GOT3 (cell line): Measurements from ENCODE around the gene UGT1A10.

Source experiments
- DNase-seq: peaks from one replicate; lab custom pipeline; 2025; ENCODE audit warnings: mixed read lengths; lab: John Stamatoyannopoulos, UW

The UGT1A10 gene

DNA sequence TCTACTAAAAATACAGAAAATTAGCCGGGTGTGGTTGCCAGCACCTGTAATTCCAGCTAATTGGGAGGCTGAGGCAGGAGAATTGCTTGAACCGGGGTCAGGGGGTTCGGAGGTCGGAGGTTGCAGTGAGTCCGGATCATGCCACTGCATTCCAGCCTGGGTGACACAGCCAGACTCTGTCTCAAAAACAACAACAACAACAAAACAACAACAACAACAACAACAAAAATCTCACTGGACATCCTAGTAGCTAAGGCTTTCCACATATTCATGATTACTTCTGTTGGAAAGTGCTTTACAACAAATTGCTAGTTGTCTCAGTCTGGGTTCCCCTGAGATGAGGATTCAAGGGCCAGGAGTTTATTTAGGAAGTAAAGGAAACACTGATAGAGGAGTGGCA is 137.6 kb downstream of the UGT1A10 start:
- DNase-seq = no peak

DNA sequence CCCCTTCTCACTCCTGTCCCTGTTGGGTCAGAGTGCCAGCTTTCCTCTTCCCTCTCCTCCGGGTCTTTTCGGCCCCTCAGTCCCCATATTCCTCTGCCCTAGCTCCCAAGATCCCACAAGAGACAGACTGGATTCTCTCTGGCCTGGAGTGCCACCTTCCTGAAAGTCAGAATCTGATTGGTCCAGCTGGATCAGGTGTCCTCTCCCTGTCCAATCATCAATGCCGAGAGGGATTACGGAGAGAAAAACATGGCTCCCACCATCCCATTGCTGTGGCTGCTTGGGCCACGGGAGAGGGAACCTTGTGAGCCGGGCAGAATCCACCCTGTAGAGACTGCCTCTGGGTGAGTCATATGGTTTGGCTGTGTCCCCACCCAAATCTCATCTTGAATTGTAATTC is 139.2 kb downstream of the UGT1A10 start:
- no peak for DNase-seq

DNA sequence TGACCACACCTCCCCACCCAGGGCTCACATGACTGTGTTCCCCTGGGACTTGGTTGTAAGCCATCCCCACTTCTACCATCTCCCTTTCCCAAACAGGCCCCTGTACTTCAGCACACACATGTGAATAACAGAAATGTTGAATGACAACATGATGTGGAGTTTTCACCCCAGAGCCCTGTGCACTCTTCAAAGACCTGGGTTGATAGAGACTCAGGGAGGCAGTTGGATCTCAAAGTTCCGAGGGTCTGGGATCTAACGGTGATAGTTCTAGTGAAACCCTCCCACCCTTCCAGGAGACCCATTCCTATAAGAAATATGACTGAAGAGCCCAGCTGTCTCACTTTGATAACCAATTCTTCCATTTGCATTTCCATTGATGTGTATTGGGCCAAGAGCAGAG is 141.8 kb downstream of the UGT1A10 start, which contains the start of gene MROH2A:
TSS of gene MROH2A (plus strand) at position 301 of the 400 bp plus-strand sequence. CDS start 1,029 bp downstream, outside the sequence.
- DNase-seq = no peak

DNA sequence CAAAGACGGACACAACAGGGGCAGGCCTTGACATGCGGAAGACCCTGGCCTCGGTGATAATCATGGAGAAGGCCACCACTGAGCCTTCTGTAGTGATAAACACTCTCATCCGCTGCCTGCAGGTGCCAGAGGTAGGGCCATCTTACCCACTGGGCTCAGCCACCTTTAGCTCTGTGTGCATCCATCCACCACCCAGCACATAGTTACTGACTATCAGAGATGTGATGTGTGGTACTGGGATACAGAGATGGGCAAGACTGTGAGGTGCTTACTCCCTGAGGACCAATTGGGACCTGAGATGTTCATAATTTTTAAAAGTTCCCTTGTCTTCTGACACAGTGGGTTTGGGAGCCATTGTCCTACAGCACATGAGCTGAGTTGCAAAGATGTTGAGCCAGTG is 143.5 kb downstream of the UGT1A10 start:
- DNase-seq = no peak

DNA sequence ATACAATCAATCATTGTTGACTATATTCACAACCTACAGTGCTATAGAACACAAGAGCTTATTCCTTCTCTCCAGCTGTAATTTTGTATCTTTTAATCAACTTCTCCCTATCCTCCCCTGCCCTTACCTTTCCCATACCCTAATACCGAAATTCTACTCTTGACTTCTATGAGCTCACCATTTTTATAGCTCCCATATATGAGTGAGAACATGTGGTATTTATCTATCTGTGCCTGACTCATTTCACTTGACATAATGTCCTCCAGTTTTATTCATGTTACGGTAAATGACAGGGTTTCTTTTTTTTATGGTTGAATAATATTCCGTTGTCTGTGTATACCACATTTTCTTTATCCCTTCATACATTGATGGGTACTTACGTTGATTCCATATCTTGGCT is 144.5 kb downstream of the UGT1A10 start:
- no peak for DNase-seq

DNA sequence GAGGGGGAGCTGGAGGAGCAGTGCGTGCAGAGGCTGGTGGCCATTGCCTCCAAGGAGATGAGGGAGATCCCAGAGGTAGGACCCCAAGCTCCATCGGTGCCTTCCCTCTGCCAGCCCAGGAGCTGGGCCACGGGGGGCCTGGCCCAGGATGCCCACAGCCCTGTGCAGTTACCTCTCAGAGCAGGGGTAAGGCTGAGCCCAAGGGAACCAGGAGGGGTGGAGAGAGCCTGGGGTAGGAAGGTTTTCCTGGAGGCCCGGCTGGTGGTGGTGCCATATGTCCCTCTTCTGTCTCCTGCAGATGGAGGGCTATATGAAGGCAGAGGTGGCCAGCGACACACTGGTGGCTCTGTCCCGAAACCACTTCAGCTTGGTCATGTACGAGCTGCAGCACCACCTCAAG is 153.3 kb downstream of the UGT1A10 start:
- no peak for DNase-seq

DNA sequence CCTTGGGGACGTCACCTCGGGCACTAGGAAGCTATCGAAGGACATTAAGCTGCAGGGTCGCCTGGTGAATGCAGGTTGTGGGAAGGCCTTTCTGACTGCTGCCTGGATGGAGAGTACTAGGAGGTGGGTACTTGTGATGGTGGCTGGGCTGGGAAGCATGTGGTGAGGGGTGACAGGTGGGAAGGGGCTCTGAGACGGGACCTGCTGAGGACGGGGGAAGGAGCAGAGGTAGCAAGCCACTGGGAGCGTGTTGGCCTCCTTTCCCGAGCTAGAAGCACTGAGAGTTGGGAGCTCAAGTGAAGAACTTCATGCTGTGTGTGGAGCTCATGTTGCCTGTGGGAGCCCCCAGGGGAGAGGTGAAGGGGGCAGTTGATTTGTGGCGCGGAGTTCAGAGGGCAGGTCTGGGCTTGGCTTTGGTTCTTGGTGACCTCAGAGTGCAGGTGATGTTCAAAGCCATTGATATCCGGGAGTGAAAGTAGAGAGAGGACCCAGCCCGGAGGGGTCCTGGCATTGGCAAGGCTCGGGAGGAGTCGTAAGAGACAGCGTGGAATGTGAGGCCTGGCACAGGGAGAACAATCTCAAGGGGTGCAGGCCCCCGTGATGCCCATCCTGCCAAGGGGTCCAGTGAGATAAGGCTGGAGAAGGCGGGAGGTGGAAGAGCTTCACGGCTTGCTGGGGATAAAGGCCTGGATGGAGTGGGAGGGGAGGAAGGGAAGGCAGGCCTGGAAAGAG is 155.1 kb downstream of the UGT1A10 start:
- DNase-seq = no peak

DNA sequence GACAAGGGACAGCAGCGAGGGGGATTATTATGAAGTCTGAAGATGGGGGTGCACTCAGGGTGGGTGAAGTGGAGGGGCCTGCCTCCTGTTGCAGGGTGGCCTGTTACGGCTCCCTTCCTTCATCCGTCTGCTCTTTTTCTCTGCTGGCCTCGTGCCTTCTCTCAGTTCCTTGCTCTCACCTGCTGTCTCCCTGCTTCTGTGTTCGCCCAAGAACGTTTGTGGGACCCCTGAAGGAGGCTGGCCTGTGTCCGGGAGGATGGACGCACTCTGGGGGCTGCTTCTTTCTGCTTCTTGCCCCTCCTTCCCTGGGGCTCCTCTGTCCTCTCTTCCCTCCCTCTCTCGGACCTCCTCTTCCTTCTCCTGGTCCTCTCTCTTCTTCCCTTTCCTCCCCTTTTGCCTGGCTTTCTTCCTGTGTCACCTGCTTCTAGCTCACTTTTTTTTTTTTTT is 155.7 kb downstream of the UGT1A10 start:
- DNase-seq = no peak

DNA sequence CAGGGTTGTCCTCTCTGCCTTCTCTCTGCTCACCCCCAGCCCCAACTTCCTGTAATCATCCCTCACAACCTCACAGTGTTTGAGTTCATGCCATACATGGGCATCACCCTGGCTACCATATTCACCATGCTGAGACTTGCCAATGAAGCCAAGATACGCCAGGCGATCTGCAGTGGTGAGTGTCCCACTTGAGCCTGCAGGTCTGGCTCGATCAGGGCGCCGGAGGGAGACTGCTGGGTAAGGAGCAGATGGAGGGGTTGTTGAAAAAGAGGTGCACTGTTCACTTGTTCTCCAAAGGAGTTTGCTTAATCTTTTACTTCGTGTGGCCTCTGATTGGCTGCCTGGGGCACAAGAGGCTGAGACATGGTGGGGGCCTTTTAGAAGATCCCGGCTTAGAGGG is 156.5 kb downstream of the UGT1A10 start:
- DNase-seq = no peak

DNA sequence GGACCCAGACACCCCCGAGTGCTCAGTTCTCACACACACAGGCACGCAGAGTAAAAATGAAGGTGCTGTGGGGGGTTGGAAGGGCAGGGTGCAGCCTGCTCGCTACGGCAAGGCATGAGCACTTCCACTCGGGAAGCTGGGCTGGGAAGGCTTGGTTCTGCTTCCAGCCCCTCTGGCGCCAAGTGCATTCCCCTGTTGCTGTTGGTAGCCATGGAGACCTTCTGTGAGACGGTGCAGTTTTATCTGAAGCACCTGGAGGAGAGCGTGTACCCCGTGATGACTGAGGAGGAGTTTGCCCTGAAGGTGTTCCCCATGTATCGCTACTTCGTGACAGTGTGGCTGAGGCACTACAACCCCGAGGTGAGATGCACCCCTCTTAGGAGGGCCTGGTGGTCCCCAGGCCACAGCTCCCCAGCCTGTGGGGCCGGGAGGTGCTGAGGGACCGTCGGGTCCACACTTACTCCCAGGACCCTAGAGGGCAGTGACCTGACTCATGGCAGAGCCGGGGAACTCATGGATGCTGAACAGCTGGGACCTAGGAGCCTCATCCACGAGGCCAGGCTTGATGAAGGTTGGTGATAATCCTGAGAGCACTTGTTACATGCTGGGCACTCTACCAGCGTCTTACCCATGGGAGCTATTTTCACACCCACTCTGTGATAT is 157.3 kb downstream of the UGT1A10 start:
- no peak for DNase-seq

DNA sequence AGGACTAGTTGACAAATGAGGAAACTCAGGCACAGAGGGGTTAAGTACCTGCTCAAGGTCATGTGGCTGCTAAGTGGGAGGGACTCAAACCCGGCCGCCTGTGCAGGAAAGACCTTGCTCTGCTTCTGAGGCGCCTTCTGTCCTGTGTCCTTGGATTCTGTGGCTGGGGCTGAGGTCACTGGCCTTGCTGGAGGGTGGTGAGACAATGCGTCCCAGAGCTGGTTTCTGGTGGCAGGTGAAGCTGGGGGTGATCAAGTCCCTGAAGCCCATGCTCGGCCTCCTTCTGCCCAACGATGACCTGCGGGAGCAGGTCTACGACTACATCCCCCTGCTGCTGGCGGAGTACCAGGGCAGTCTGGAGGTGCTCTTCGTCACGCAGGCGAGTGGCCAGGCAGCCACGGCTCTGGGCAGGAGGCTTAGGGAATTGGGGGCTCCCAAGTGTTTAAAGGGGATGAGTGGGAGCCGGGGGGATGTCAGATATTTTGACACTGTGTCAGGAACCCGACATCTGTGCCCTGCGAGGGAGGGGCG is 157.9 kb downstream of the UGT1A10 start:
- no peak for DNase-seq

DNA sequence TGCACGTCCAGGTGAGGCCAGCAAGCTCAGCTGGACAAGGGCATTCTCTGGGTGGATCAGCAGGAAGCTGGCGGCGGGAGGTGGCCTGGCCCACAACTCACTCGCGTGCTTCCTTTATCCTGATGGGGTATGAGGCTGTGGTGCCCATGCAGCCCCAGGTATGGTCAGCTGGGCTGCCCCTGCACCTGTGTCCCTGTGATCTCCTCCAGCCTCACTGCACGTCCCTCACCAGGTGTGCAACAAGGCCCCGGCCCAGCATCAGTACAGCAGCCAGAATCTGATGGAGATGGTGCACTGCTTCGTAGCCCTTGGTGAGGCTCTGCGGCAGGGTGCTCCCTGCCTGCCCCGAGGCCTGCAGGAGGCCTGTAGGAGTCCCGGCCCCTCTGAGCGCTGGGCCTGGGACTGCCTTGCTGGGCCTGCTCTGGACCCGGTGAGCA is 159.5 kb downstream of the UGT1A10 start:
- no peak for DNase-seq

DNA sequence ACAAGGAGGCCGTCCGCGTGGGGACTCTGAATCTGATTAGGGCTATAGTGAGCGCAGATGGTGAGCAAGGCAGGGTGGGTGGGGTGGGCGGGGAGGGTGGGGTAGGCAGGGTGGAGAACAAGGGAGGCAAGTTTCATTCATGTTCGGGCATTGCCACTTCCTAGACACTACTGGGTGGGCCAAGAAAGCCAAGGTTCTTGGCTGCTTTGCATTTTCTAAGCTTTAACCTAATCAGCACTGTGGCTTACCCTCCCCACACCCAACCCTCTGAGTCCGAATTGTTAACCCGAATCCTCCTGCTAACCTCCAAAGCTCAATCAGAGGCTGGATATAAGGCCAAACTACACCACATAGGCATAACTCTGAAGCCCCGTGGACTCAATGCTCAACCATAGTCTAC is 160.0 kb downstream of the UGT1A10 start:
- no peak for DNase-seq

DNA sequence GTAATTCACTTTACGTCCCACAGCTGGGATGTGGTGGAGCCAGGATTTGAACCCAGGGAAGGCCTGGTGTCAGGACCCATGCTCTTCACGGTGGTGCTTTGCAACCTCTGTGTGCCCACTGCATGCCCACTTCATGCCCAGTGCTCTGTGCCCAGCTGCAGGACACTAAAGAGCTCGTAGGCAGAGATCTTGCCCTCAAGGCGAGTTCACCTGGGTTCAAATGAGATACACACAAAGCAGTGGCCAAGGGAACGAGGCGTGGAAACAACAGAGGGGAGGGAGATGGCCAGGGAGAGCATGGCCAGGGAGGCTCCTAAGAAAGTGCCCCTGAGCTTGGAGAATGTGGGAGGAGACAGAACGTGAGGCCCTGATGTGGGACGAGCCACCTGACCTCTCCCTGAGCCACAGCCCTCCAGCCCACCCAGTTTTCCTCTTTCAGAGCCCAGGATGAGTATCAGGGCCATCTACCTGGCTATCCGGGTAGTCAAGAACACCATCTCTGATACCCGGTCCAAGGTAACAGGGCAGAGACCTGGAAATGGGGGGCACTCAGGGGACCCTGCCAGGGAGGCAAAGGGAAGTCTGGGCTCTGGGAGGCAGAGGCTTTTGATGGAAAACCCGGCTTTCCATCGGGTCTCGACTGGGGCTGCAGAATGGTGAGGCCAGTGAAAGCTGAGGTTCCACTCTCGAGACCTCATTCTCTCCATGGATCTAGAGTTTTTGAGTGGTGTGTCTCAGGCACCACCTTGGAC is 162.3 kb downstream of the UGT1A10 start:
- no peak for DNase-seq

DNA sequence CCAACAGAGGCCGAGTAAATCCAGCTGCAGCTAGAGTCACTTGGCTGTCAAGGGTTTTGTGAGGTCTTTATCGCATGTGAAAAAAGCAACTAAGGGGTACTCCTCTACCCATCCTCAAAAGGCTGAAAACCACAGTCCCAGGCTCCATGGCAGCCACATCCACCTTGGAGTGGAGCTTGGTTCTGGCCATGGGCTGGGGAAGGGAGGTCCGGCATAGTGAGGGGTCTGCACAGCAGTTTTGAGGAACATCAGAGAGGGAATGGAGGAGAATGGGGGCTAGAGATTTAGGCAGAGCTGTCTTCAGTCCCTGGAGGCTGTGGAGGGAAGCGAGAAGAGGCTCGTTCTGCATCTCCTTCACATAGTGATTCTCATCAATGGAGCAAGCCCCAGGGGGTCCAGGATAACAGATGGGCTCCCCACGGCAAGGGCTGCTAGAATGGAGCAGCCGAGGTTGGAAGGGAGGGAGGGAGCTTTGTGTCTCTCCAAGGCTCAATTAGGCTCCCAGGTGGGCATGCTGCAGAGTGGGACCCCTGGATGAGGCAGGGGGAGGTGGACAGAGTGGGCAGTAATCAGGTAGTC is 162.9 kb downstream of the UGT1A10 start:
- DNase-seq = no peak

DNA sequence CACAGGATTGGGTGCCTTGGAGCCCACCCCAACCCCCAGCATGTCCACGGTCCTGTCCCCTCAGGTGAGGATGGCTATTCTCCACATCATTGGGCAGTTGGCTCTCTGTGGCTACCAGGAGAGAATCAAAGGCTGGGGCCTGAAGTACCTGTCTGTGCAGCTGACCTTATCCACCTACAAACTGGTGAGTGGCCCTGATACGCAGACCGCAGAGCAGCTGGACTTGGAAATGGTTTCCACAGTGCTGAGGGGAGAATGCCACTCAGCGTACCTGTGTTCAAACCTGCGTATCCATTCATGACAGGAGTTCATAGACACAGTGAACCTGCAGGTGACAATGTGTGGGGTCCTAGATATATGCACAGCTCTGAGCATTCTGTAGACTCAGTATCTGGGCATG is 163.5 kb downstream of the UGT1A10 start:
- DNase-seq = no peak

DNA sequence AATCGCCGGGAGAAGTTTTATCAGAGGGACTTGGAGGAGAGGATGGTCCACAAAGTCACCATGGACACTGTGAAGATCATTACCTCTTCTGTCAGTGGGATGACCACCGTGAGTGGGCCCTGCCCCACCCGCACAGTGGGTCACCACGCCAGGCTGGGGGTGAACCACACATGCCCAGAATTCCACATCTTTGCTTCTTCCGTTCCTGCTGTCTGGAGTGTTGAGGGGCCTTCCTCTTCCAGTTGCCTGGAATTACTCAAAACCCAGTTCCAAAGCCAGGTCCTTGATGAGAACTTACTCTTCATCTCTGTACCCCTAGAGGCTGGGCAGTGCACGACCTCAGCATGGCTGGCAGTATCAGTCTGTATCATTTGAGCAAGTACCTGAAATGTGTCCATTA is 164.0 kb downstream of the UGT1A10 start:
- no peak for DNase-seq

DNA sequence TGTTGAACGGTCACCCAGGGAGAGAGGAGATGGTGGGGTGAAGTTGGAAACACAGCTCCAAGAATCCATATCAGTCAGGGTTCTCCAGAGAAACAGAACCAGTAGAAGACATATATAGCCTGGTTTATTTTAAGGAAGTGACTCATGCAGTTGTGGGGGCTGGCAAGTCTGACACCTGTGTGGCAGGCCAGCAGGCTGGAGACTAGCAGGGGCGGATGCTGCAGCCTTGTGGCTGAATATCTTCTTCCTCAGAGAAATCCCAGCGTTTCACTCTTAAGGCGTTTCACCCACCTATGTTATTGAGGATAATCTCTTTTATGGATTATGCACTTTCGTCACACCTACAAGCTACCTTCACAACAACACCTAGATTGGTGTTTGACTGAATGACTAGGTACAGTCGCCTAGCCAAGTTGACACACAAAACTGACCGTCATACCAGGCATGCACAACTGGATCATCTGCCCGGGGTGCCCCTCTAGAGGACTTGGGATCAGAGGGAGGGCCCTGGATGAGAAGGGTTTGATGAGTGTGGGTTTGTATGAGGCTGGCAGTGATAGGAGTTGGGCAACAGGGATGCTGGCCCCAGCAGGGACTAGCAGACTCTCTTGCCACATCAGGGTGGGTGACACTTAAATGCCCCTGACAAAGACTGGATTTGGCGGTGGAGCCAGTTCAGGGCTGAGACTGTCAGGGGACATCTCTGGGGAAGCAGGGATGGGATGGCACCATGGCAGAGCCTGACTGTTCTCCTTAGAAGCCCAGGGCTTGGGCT is 165.3 kb downstream of the UGT1A10 start:
- DNase-seq = no peak

DNA sequence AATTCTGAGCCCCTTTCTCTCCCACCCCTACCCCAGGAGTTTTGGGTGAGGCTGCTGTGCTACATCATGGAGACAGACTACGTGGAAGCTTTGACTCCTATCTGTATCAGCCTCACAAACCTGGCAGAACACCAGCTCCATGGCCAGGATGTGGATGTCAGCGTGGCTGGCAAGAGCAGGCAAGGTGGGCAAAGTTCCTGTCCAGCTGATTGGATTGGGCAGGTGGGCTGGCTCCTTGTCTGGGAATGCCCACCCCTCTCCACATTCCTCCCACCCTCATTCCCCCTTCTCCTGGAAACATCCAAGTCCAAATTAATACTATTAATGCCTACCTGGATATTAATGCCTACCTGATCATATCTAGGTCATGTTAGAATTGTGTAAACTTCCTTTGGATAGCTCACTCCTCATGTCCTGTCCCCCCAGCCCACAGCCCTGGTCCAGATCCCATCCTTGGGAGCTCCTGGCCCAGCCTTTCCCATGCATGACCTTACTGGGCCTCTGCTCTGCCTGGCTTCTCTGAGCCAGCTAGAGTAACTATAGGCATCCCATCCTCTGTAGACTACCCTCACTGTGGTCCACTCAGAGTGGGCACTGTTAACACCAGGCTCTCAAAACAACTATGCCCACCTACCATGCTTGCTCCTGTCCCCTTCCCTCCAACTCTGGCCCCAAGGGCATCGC is 166.0 kb downstream of the UGT1A10 start:
- DNase-seq = no peak

DNA sequence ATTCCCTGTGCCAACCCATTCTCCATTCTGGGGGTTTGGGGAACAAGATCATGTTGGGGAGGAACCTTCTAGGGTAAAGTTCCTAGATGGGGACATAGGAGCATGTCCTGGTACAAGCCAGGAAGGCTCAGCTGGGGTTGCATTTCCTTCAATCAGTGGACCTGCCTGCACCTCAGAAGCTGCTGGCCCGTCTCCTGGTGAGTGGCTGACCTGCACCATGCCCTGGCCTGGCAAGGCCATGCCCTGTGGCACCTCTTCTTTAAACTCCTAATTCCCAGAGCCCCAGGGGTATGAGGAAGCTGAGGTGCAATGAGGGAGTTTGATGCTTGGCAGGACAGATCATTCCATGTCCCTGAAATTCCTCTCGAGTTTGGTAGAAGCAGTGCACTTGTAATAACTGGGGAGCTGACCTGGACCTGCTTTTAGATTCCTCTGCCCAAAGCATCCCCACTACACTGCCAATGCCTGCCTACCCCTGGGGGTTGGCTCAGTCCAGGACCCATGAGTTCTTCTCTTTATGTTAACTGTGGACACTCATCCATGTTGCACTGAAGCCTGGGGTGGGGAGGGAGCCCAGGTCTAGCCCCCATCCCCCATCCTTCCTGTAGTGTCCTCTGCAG is 167.2 kb downstream of the UGT1A10 start:
- no peak for DNase-seq
